ENCODE data around the gene ZNF583. TPM values are rescaled to one million over a fixed set of nuclear protein-coding genes. Genes with fewer than 3 reads are reported as not detected.

Gene ZNF583
- total RNA-seq (2016; rRNA removed; fragmentation: Illumina TruSeq; extraction: Trizol) (5.3 and 5.9 TPM in 2 replicates), polyA plus RNA-seq (2011; rRNA removed) (0.65 and 0.99 TPM in 2 replicates), polyA minus RNA-seq (2011; rRNA and poly(A)+ RNA removed; ENCODE audit: low replicate concordance) (0.58 TPM in 1 of 2 replicates, not detected in the other), Bru-seq, nascent RNA (percentile 56 among the genes with signal in this experiment), BruChase-seq, experiment 1, labeled RNA remaining after a 6-hour chase (percentile 42 among the genes with signal in this experiment), BruChase-seq, experiment 2, labeled RNA remaining after a 2-hour chase (percentile 48 among the genes with signal in this experiment)
- 1.3 and 1.6 TPM in 2 replicates for total RNA-seq (2016; cell fraction: cytosol; rRNA removed; fragmentation: Illumina TruSeq; extraction: Trizol; ENCODE audit: low read depth)
- total RNA-seq (2016; cell fraction: insoluble cytoplasmic fraction; rRNA removed; fragmentation: Illumina TruSeq; extraction: Trizol): 4.9 and 5.2 TPM in 2 replicates
- total RNA-seq (2016; cell fraction: membrane; rRNA removed; fragmentation: Illumina TruSeq; extraction: Trizol): 5.6 and 6.2 TPM in 2 replicates
- 4.8 and 5.9 TPM in 2 replicates for total RNA-seq (2016; cell fraction: nucleus; rRNA removed; fragmentation: Illumina TruSeq; extraction: Trizol)
- 0.39 and 0.78 TPM in 2 replicates for polyA plus RNA-seq (2011; cell fraction: cytosol; rRNA removed)
- polyA plus RNA-seq (2011; cell fraction: nucleus; rRNA removed): 0.55 and 1.3 TPM in 2 replicates
- polyA plus RNA-seq (2012): 0.79 and 1.5 TPM in 2 replicates
- 1.2 and 1.8 TPM in 2 replicates for polyA plus RNA-seq (2016; cell fraction: cytosol; fragmentation: Illumina TruSeq; extraction: Trizol; ENCODE audit: low read depth)
- 3.8 and 5.4 TPM in 2 replicates for polyA plus RNA-seq (2016; cell fraction: insoluble cytoplasmic fraction; fragmentation: Illumina TruSeq; extraction: Trizol; ENCODE audit: low read depth)
- 2.0 and 2.1 TPM in 2 replicates for polyA plus RNA-seq (2016; cell fraction: membrane; fragmentation: Illumina TruSeq; extraction: Trizol; ENCODE audit: low read depth)
- 2.2 and 3.3 TPM in 2 replicates for polyA plus RNA-seq (2016; cell fraction: nucleus; fragmentation: Illumina TruSeq; extraction: Trizol; ENCODE audit: insufficient read depth, low read depth)
- 0.79 and 1.5 TPM in 2 replicates for polyA minus RNA-seq (2011; cell fraction: cytosol; rRNA and poly(A)+ RNA removed)
- polyA minus RNA-seq (2011; cell fraction: nucleus; rRNA and poly(A)+ RNA removed): 9.4 and 10.1 TPM in 2 replicates
- long read RNA-seq, experiment 1, full-length matches to known transcripts: 2 of 2 reads
- long read RNA-seq, experiment 1, partial matches to known transcripts: 0 of 2 reads
- long read RNA-seq, experiment 1, other reads (novel, unspliced or antisense): 0 of 2 reads
- long read RNA-seq, experiment 2, full-length matches to known transcripts: 3 of 6 reads
- long read RNA-seq, experiment 2, partial matches to known transcripts: 0 of 6 reads
- long read RNA-seq, experiment 2, other reads (novel, unspliced or antisense): 3 of 6 reads

- in situ Hi-C loops (cut with HindIII; ENCODE audit: extremely low pct_ligation_motif_present, low pct_unique_long_range_greater_than_20kb) (no loop called here), intact Hi-C loops (cut with micrococcal nuclease; ENCODE audit: unreplicated experiment) (no loop called here)
- ChIA-PET POLR2A (interaction anchor here (0.6 to 1.7 kb wide), 8 partner anchors 11 to 1598 kb away, joined by 3 to 13 read pairs (median 4); partner anchors contain the start of genes ZNF264, ZNF582, ZNF606 and ZNF787), CTCF (ENCODE audit: low intra/inter-chr PET ratio, low total read pairs) (interaction anchor here (1.4 kb wide), 1 partner anchor 94 kb away, joined by 3 read pairs; no protein-coding TSS in a partner anchor)
- Histone ChIP-seq H3K27me3 (ENCODE audit: control insufficient read depth in 1 of 2, insufficient read depth in 2 of 2, low read length in 2 of 2) (no peaks in the 10 kb centered on the region; a peak in 1 of 5 replicates), H4K20me1 (ENCODE audit: insufficient read depth, low read length) (no peaks in the 10 kb centered on the region), H3K4me1 (ENCODE audit: insufficient read depth, low read length) (peaks cover 16% of the 10 kb centered on the region), H3K36me3 (replicated peaks in 1 of 2; ENCODE audit: control insufficient read depth in 1 of 2, insufficient read depth in 2 of 2, low read length in 2 of 2) (peaks cover 4 to 14% of the 10 kb centered on the region in 2 experiments; a peak in 3 of 5 replicates), H3K27ac (ENCODE audit: extremely low read length, insufficient read depth, low read length) (peak within 1 kb of the TSS; percentile 70), H2AFZ (ENCODE audit: low read length) (peak within 1 kb of the TSS; percentile 61), H3K9me3 (ENCODE audit: low read length) (peaks cover 64% of the 10 kb centered on the region), H3K4me2 (ENCODE audit: low read depth, low read length) (peak within 1 kb of the TSS; percentile 95), H3K79me2 (ENCODE audit: insufficient read depth, low read length) (no peaks in the 10 kb centered on the region), H3K4me3 (replicated peaks in 1 of 3; ENCODE audit: insufficient read depth in 1 of 3, low read depth in 2 of 3, low read length in 3 of 3) (peak within 1 kb of the TSS; percentile 65 to 84 (median 79)), H3K9ac (ENCODE audit: insufficient read depth, low read depth, low read length) (peak within 1 kb of the TSS; percentile 86)
- no TSS peak for BruUV-seq (replicated peaks)
- DNase-seq (ENCODE audit: low spot score) (peak; percentile 83), FAIRE-seq (no peak), ATAC-seq (peak; percentile 98)
- under 1% methylated on average over 48 of the region's 70 CpGs for WGBS (ENCODE audit: low lambda C conversion rate)
- TF ChIP-seq FOSL2 (CRISPR knock-in tag; IDR thresholded peaks at IDR 0.05): no peak
- TF ChIP-seq ZNF260 (CRISPR knock-in tag; IDR thresholded peaks at IDR 0.05; ENCODE audit: borderline replicate concordance, low read depth): no peak
- TF ChIP-seq ZNF784 (CRISPR knock-in tag; IDR thresholded peaks at IDR 0.05; ENCODE audit: borderline replicate concordance): no peak
- no peak for TF ChIP-seq ZNF33A (CRISPR knock-in tag; IDR thresholded peaks at IDR 0.05; ENCODE audit: borderline replicate concordance)
- no peak for TF ChIP-seq NBN (conservative IDR thresholded peaks at IDR 0.05)
- peak; percentile 69; the same call in 1 of the 2 replicates for TF ChIP-seq GMEB1 (CRISPR knock-in tag; IDR thresholded peaks at IDR 0.05; ENCODE audit: borderline replicate concordance)
- TF ChIP-seq CTCF (CRISPR knock-in tag; IDR thresholded peaks at IDR 0.05): peak; percentile 15; the same call in 1 of the 2 replicates
Measured at GRCh38 chr19:56403764-56404704, at the start of gene ZNF583. ZNF583 (plus strand) TSS chr19:56404332; CDS start chr19:56407115, 2,783 bp downstream.

Data from HepG2 (cell line).